B cell (primary cell): ENCODE measurements around the gene PMIS2. TPM values are rescaled to one million over a fixed set of nuclear protein-coding genes. Genes with fewer than 3 reads are reported as not detected.

Experiments
- ATAC-seq: fragments of 200-7000 bp; cut with Tn5 transposase; one replicate; pipeline ENCODE4 v1.10.0; 2021; ENCODE audit warnings: low read depth, mild to moderate bottlenecking, moderate number of reproducible peaks, moderate library complexity
- CTCF ChIA-PET: fragments of 350-600 bp; sonication (Branson Sonifier 250); formaldehyde crosslinking; loops from one replicate; lab custom pipeline; 2021; ENCODE audit warnings: antibody characterized with exemption, inconsistent platforms; lab: Charles Lee
- POLR2A ChIA-PET: fragments of 350-600 bp; sonication (Branson Sonifier 250); formaldehyde crosslinking; loops from one replicate; lab custom pipeline; 2021; ENCODE audit warnings: antibody characterized with exemption; lab: Charles Lee
- DNase-seq: peaks from one replicate; pipeline ENCODE4 v3.0.0; 2013
- H2AFZ ChIP-seq: 2 replicates; pipeline ENCODE4 v1.6.1; 2012; ENCODE audit warnings: mild to moderate bottlenecking, low read depth, low read length; ENCODE audit not compliant: insufficient read depth, poor library complexity, severe bottlenecking
- H3K27ac ChIP-seq, 2 donors: 1 replicate in 1 of 2; 2 replicates in 1 of 2; pipeline ENCODE4 v1.5.1; 2012 to 2013; ENCODE audit warnings: low read length in 2 of 2, mild to moderate bottlenecking in 2 of 2, moderate library complexity in 1 of 2
- H3K27me3 ChIP-seq, 4 experiments: fragments of 200-600 bp in 1 of 4; sonication (generic) in 1 of 4; replicated peaks in 1 of 4; 1 replicate in 2 of 4; 2 replicates in 2 of 4; pipeline versions ENCODE4 v1.6.1 to v1.7.0; 2013 to 2016; ENCODE audit warnings: low read length in 3 of 4, mild to moderate bottlenecking in 2 of 4, mixed read lengths in 1 of 4, moderate library complexity in 1 of 4; ENCODE audit not compliant: insufficient read depth in 4 of 4, control insufficient read depth in 3 of 4; ENCODE audit errors: control extremely low read depth in 1 of 4
- H3K36me3 ChIP-seq, 2 experiments: replicated peaks in 1 of 2; 1 replicate in 1 of 2; 2 replicates in 1 of 2; pipeline versions ENCODE4 v1.6.1 to v1.7.1; 2013; ENCODE audit warnings: low read length in 1 of 2; ENCODE audit not compliant: insufficient read depth in 2 of 2, control insufficient read depth in 1 of 2; ENCODE audit errors: control extremely low read depth in 1 of 2, extremely low read depth in 1 of 2
- H3K4me1 ChIP-seq, 2 donors: fragments of 200-600 bp in 1 of 2; sonication (generic) in 1 of 2; 1 replicate in 1 of 2; 2 replicates in 1 of 2; pipeline versions ENCODE4 v1.5.1 to v1.6.1; 2013 to 2017; ENCODE audit warnings: low read length in 2 of 2; ENCODE audit not compliant: control insufficient read depth in 2 of 2, insufficient read depth in 2 of 2
- H3K4me2 ChIP-seq: replicated peaks from 2 replicates; pipeline ENCODE3; 2012; ENCODE audit warnings: mild to moderate bottlenecking, low read depth, low read length; ENCODE audit not compliant: poor library complexity, severe bottlenecking
- H3K4me3 ChIP-seq, 5 experiments: fragments of 200-600 bp in 1 of 5; sonication (generic) in 1 of 5; 1 replicate in 3 of 5; 2 replicates in 2 of 5; pipeline versions ENCODE4 v1.5.1 to v1.7.0; 2011 to 2016; ENCODE audit warnings: low read length in 4 of 5, mild to moderate bottlenecking in 4 of 5, low read depth in 2 of 5, control low read depth in 1 of 5, moderate library complexity in 1 of 5; ENCODE audit not compliant: insufficient read depth in 1 of 5; ENCODE audit errors: control extremely low read depth in 1 of 5, extremely low read depth in 1 of 5
- H3K79me2 ChIP-seq: fragments of 200-600 bp; sonication (generic); one replicate; pipeline ENCODE4 v1.6.0; 2016; ENCODE audit warnings: low read length; ENCODE audit not compliant: control insufficient read depth, insufficient read depth
- H3K9ac ChIP-seq: fragments of 200-600 bp; sonication (generic); 2 replicates; pipeline ENCODE4 v1.6.1; 2017; ENCODE audit warnings: mild to moderate bottlenecking, low read length, moderate library complexity
- H3K9me3 ChIP-seq, 3 donors: one replicate each; pipeline versions ENCODE4 v1.6.1 to v1.7.1; 2013; ENCODE audit warnings: low read length in 2 of 3; ENCODE audit not compliant: control insufficient read depth in 2 of 3, insufficient read depth in 1 of 3; ENCODE audit errors: control extremely low read depth in 1 of 3
- H4K20me1 ChIP-seq: 2 replicates; pipeline ENCODE4 v1.6.0; 2012; ENCODE audit warnings: mild to moderate bottlenecking, low read length; ENCODE audit not compliant: insufficient read depth, control insufficient read depth, poor library complexity, severe bottlenecking
- H3K27ac Mint-ChIP-seq: one replicate; pipeline ENCODE4 v1.8.0; 2021; ENCODE audit warnings: mixed read lengths
- H3K27me3 Mint-ChIP-seq: one replicate; pipeline ENCODE4 v1.8.0; 2021; ENCODE audit warnings: mixed read lengths
- H3K4me1 Mint-ChIP-seq: one replicate; pipeline ENCODE4 v1.8.0; 2021; ENCODE audit warnings: mixed read lengths
- H3K4me3 Mint-ChIP-seq: one replicate; pipeline ENCODE4 v1.8.0; 2021; ENCODE audit warnings: mixed read lengths
- H3K9me3 Mint-ChIP-seq: one replicate; pipeline ENCODE4 v1.8.0; 2022; ENCODE audit warnings: mixed read lengths; ENCODE audit not compliant: insufficient read depth
- CTCF ChIP-seq: fragments of 200-600 bp; IDR thresholded peaks from one replicate; pipeline ENCODE4 v1.8.0; 2022; ENCODE audit warnings: antibody characterized with exemption, mild to moderate bottlenecking
- EZH2 ChIP-seq: IDR thresholded peaks from 2 replicates; pipeline ENCODE4 v1.6.1; 2012; ENCODE audit warnings: borderline replicate concordance, low read depth, mild to moderate bottlenecking, moderate library complexity, low read length; ENCODE audit not compliant: insufficient read depth, poor library complexity, severe bottlenecking
- WGBS: methylation state at CpG from one replicate; pipeline ENCODE4 v1.1.5; 2013; ENCODE audit warnings: missing lambda C conversion rate; ENCODE audit not compliant: insufficient coverage; 5-methylcytosine and 5-hydroxymethylcytosine counted together
- intact Hi-C: fragments of 100-400 bp; cut with micrococcal nuclease; formaldehyde crosslinking; loops from one replicate; pipeline ENCODE4 v1.10.0; 2022
- polyA plus RNA-seq: library from polyadenylated mRNA; depleted of rRNA; stranded (reverse); fragments of >200 nt; gene quantifications from 2 replicates; pipeline ENCODE4 v1.2.3, GENCODE V29; 2012
- total RNA-seq, 2 donors: library from RNA; stranded (reverse); fragments of 120-200 nt in 1 of 2; gene quantifications; 1 replicate in 1 of 2; 2 replicates in 1 of 2; pipeline versions ENCODE4 v1.2.3 to v1.2.4, GENCODE V29; 2013 to 2022

The PMIS2 gene
- total and polyA plus RNA-seq, 2 donors (not counting 1 experiment from before 2014, with no cell fraction given) = not detected

DNA sequence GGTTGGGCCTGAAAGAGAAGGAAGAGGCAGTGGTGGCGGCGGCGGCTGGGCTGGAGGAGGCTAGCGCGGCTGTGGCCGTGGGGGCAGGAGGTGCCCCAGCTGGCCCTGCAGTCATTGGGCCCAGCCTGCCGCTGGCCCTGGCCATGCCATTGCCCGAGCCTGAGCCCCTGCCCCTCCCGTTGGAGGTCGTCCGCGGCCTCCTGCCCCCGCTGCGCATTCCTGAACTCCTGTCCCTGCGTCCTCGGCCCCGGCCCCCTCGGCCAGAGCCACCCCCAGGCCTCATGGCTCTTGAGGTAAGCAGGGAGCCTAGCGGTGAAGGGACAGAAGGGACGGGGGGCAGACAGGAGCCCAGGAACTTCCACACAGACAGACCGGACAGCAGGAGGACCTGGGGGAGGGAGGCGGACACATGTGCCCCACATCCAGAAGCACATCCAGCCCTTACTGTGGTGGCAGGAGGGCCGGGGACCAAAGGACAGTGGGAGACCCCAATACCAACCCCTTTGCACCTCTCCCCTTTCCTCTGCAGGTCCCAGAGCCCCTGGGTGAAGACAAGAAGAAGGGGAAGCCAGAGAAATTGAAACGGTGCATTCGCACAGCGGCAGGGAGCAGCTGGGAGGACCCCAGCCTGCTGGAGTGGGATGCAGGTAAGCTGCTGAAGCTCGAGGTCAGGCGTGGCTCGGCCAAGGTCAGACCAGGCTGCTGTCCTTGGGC lies 47.9 kb downstream of the PMIS2 start:
- H3K27ac ChIP-seq = no peak overlapping the region
- Mint-ChIP-seq H3K27ac (no peak overlapping the region), H3K27me3 (no peaks in the 10 kb centered on the region), H3K4me3 (no peak overlapping the region), H3K9me3 (no peaks in the 10 kb centered on the region), H3K4me1 (peaks cover 15% of the 10 kb centered on the region)
- no peaks in the 10 kb centered on the region for H3K9me3 ChIP-seq
- POLR2A ChIA-PET = interaction anchor here (0.8 kb wide), 1 partner anchor 10 kb away, joined by 3 read pairs; no protein-coding TSS in a partner anchor
- H3K9ac ChIP-seq = no peak overlapping the region
- H4K20me1 ChIP-seq = peaks cover 9% of the 10 kb centered on the region
- ATAC-seq (no peak), DNase-seq (no peak)
- H3K27me3 ChIP-seq = no peaks in the 10 kb centered on the region
- no peak overlapping the region for H2AFZ ChIP-seq
- intact Hi-C loops = no loop called here
- peaks cover 3 to 9% of the 10 kb centered on the region in 2 donors for H3K4me1 ChIP-seq
- no peak overlapping the region for H3K4me3 ChIP-seq
- H3K79me2 ChIP-seq = peaks cover 4% of the 10 kb centered on the region
- 94% methylated on average over 25 of the region's 29 CpGs for WGBS
- CTCF ChIA-PET = no interaction called here
- no peak for TF ChIP-seq EZH2
- TF ChIP-seq CTCF = no peak
- no peak overlapping the region for H3K4me2 ChIP-seq
- peaks cover 1 to 64% of the 10 kb centered on the region in 2 experiments for H3K36me3 ChIP-seq

- no peak overlapping the region for H3K4me3 Mint-ChIP-seq
- Histone ChIP-seq H3K27me3 (no peaks in the 10 kb centered on the region), H3K27ac (no peak overlapping the region), H3K79me2 (no peaks in the 10 kb centered on the region), H3K9me3 (no peaks in the 10 kb centered on the region), H4K20me1 (no peaks in the 10 kb centered on the region), H3K4me1 (peaks cover 4 to 6% of the 10 kb centered on the region in 2 donors), H2AFZ (no peak overlapping the region), H3K36me3 (peaks cover 1 to 53% of the 10 kb centered on the region in 2 experiments), H3K9ac (no peak overlapping the region), H3K4me3 (no peak overlapping the region), H3K4me2 (no peak overlapping the region)
- POLR2A ChIA-PET = interaction anchor here (0.6 kb wide), 1 partner anchor 1028 kb away, joined by 3 read pairs; no protein-coding TSS in a partner anchor
- TF ChIP-seq EZH2 (no peak), CTCF (no peak)
- CTCF ChIA-PET = no interaction called here
- intact Hi-C loops = no loop called here
- WGBS = 100% methylated on average over 3 of the region's 3 CpGs
- no peaks in the 10 kb centered on the region for H3K9me3 Mint-ChIP-seq
- no peaks in the 10 kb centered on the region for H3K27me3 Mint-ChIP-seq
- H3K4me1 Mint-ChIP-seq = peaks cover 11% of the 10 kb centered on the region
- ATAC-seq = no peak
- DNase-seq = no peak
- no peak overlapping the region for H3K27ac Mint-ChIP-seq
These were observed 50.7 kb downstream of the PMIS2 start for GRCh38 chr19:35636651-35637050.
